ENCODE data around the gene NANOG.
"Not testable (repeated sequence)": the region's sequence is repeated elsewhere in the genome, so short reads cannot be mapped to it uniquely, and the experiment has no call there.

NANOG gene

GRCh38 chr12:7788884-7789528 lies at the start of gene NANOG:
NANOG (plus strand) TSS chr12:7789402; CDS start chr12:7789615, 213 bp downstream.
- not testable (repeated sequence) for DNase-seq

GRCh38 chr12:7747246-7747645 lies 42.0 kb upstream of the NANOG start, which contains the start of gene CLEC4C:
CLEC4C (minus strand) TSS chr12:7747375; CDS start chr12:7747348, 27 bp downstream.
- DNase-seq: no peak

- DNase-seq: no peak
Measured at GRCh38 chr12:7748852-7749251, 40.4 kb upstream of the NANOG start.

GRCh38 chr12:7749442-7749841 lies 39.8 kb upstream of the NANOG start:
- no peak for DNase-seq

GRCh38 chr12:7750350-7750749 lies 38.9 kb upstream of the NANOG start:
- DNase-seq: no peak

- no peak for DNase-seq
Measured at GRCh38 chr12:7751394-7751793, 37.8 kb upstream of the NANOG start.

- not testable (repeated sequence) for DNase-seq
Measured at GRCh38 chr12:7751941-7752922, 37.0 kb upstream of the NANOG start.

- DNase-seq: not testable (repeated sequence)
Measured at GRCh38 chr12:7755668-7756067, 33.5 kb upstream of the NANOG start.

- no peak for DNase-seq
Measured at GRCh38 chr12:7756993-7757392, 32.2 kb upstream of the NANOG start.

GRCh38 chr12:7758766-7759140 lies 30.4 kb upstream of the NANOG start:
- no peak for DNase-seq

- no peak for DNase-seq
Measured at GRCh38 chr12:7769999-7770398, 19.2 kb upstream of the NANOG start.

GRCh38 chr12:7781274-7781673 lies 7.9 kb upstream of the NANOG start:
- no peak for DNase-seq

GRCh38 chr12:7782055-7782454 lies 7.1 kb upstream of the NANOG start:
- DNase-seq: no peak

- DNase-seq: not testable (repeated sequence)
Measured at GRCh38 chr12:7783433-7783832, 5.8 kb upstream of the NANOG start.

- no peak for DNase-seq
Measured at GRCh38 chr12:7784701-7785100, 4.5 kb upstream of the NANOG start.

- DNase-seq: no peak
Measured at GRCh38 chr12:7787574-7788293, 1.5 kb upstream of the NANOG start.

- DNase-seq: no peak
Measured at GRCh38 chr12:7788294-7788660, 925 bp upstream of the NANOG start.

- DNase-seq: no peak
Measured at GRCh38 chr12:7793211-7793610, 4.0 kb downstream of the NANOG start.

- not testable (repeated sequence) for DNase-seq
Measured at GRCh38 chr12:7797269-7797668, 8.1 kb downstream of the NANOG start.

GRCh38 chr12:7797698-7798398 lies 8.6 kb downstream of the NANOG start:
- no peak for DNase-seq

- DNase-seq: not testable (repeated sequence)
Measured at GRCh38 chr12:7798750-7799308, 9.6 kb downstream of the NANOG start.

- DNase-seq: no peak
Measured at GRCh38 chr12:7801460-7801859, 12.3 kb downstream of the NANOG start.

All from stimulated activated naive CD4-positive, alpha-beta T cell treated with Interleukin-2 at 50 U/mL for 16 hours (primary cell).